Activated B cell treated with CpG ODN at 0.5 μM for 24 hours (primary cell): ENCODE data around the gene MRPL36. TPM values are rescaled to one million over a fixed set of nuclear protein-coding genes. Genes with fewer than 3 reads are reported as not detected.

ENCODE experiments used
- ATAC-seq: fragments of 200-7000 bp; cut with Tn5 transposase; one replicate; pipeline ENCODE4 v1.10.0; 2021; ENCODE audit warnings: low read depth, mild to moderate bottlenecking, moderate library complexity
- CTCF ChIA-PET: fragments of 350-600 bp; sonication (Branson Sonifier 250); formaldehyde crosslinking; loops from one replicate; lab custom pipeline; 2021; ENCODE audit warnings: antibody characterized with exemption; lab: Charles Lee
- POLR2A ChIA-PET: fragments of 350-600 bp; sonication (Branson Sonifier 250); formaldehyde crosslinking; loops from one replicate; lab custom pipeline; 2021; ENCODE audit warnings: antibody characterized with exemption; lab: Charles Lee
- DNase-seq: peaks from one replicate; pipeline ENCODE4 v3.0.0; 2022
- H3K27ac Mint-ChIP-seq: one replicate; pipeline ENCODE4 v1.8.0; 2020; ENCODE audit warnings: mixed read lengths
- H3K27me3 Mint-ChIP-seq: one replicate; pipeline ENCODE4 v1.8.0; 2021; ENCODE audit warnings: mixed read lengths
- H3K36me3 Mint-ChIP-seq: one replicate; pipeline ENCODE4 v1.8.0; 2021; ENCODE audit warnings: low read depth, mixed read lengths
- H3K4me1 Mint-ChIP-seq: one replicate; pipeline ENCODE4 v1.8.0; 2021; ENCODE audit warnings: mixed read lengths
- H3K4me3 Mint-ChIP-seq: one replicate; pipeline ENCODE4 v1.8.0; 2020; ENCODE audit warnings: mild to moderate bottlenecking, mixed read lengths
- H3K9me3 Mint-ChIP-seq: one replicate; pipeline ENCODE4 v1.8.0; 2020; ENCODE audit warnings: mixed read lengths
- intact Hi-C: fragments of 100-400 bp; cut with micrococcal nuclease; formaldehyde crosslinking; loops from one replicate; pipeline ENCODE4 v1.15.1; 2024
- total RNA-seq: library from RNA; stranded (reverse); gene quantifications from 2 replicates; pipeline ENCODE4 v1.2.3, GENCODE V29; 2022
- TF ChIP-seq, protein P1 (sequence below): fragments of 200-600 bp; IDR thresholded peaks from one replicate; pipeline ENCODE4 v1.8.0; 2022; ENCODE audit warnings: antibody characterized with exemption, mild to moderate bottlenecking

MRPL36 gene
- total RNA-seq, 1 donor from 2014 or later: 28.7 TPM

DNA sequence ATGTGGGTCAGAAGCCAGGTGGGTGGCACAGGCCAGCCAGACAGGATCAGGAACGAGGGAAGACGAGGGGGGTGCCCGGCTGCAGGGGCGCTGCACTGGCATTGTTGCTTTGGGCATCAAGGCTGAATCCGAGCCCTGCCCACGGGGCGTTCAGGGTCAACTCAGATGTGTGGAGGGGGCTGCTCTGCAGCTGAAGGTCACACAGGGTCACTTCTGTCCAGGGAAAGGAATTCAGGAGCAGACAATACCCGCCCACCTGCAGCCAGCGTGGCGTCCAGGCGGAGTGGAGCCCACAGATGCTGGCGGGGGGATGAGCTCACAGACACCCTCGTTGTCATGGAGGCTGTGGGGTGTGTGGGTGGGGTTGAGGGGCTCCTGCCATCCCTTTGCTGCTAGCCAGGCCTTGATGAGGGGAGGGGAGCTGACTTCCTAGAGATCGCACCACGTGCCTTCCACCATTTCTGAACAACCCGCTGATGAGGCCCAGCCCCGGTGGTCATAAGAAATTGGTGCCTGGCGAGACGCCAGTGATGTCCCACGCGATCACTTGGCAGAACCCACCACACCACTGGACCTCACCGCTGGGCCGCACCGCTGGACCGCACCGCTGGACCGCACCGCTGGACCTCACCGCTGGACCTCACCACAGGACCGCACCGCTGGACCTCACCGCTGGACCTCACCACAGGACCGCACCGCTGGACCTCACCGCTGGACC is 31.2 kb downstream of the MRPL36 start:
- peaks cover 40% of the 10 kb centered on the region for H3K27me3 Mint-ChIP-seq
- no peak for DNase-seq
- no peaks in the 10 kb centered on the region for H3K4me1 Mint-ChIP-seq
- no peaks in the 10 kb centered on the region for H3K36me3 Mint-ChIP-seq
- no peak overlapping the region for H3K4me3 Mint-ChIP-seq
- ATAC-seq: no peak
- no peak overlapping the region for H3K27ac Mint-ChIP-seq
- ChIA-PET POLR2A (interaction anchor here (0.7 kb wide), 1 partner anchor 24 kb away, joined by 3 read pairs; no protein-coding TSS in a partner anchor), CTCF (no interaction called here)
- H3K9me3 Mint-ChIP-seq: no peaks in the 10 kb centered on the region
- TF ChIP-seq, protein P1, sequence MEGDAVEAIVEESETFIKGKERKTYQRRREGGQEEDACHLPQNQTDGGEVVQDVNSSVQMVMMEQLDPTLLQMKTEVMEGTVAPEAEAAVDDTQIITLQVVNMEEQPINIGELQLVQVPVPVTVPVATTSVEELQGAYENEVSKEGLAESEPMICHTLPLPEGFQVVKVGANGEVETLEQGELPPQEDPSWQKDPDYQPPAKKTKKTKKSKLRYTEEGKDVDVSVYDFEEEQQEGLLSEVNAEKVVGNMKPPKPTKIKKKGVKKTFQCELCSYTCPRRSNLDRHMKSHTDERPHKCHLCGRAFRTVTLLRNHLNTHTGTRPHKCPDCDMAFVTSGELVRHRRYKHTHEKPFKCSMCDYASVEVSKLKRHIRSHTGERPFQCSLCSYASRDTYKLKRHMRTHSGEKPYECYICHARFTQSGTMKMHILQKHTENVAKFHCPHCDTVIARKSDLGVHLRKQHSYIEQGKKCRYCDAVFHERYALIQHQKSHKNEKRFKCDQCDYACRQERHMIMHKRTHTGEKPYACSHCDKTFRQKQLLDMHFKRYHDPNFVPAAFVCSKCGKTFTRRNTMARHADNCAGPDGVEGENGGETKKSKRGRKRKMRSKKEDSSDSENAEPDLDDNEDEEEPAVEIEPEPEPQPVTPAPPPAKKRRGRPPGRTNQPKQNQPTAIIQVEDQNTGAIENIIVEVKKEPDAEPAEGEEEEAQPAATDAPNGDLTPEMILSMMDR: no peak
- intact Hi-C loops: no loop called here

DNA sequence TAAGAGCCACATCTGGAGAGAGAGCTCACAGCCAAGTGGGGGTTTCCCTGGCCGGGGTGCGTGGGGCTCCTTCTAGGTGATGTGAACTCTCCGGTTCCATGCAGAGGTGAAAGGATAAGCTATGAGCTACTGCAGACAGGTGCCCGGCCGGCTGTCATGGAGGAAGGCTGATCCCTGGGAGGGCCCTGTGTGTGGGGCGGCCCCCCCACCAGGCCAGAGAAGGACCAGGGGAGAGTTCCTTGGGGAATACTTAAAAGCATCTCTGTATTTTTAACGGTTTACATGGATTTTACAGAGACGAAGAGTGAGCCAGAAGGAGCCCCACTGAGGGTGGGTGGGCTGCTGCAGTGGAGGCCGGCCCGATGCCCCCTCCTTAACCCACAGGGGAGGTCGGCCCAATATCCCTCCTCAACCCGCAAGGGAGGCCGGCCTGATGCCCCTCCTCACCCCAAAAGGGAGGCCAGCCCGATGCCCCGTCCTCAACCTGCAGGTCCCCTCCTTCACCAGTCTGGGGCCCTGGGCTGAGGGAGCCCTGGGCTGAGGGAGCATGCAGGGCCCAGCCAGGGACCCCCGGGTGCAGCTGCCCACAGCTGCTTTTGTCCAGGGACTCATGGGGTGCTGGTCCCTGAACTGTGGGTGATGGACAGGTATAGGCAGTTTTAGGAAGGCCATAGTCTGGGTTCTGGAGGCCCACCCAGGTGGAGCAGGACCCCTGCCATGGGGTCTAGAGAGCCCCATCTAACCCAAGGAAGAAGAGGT is 31.9 kb downstream of the MRPL36 start:
- TF ChIP-seq, protein P1: no peak
- Mint-ChIP-seq H3K4me3 (no peak overlapping the region), H3K27me3 (peaks cover 43% of the 10 kb centered on the region), H3K36me3 (no peaks in the 10 kb centered on the region), H3K4me1 (no peaks in the 10 kb centered on the region), H3K9me3 (no peaks in the 10 kb centered on the region), H3K27ac (no peak overlapping the region)
- ChIA-PET CTCF (no interaction called here), POLR2A (interaction anchor here (0.7 kb wide), 1 partner anchor 24 kb away, joined by 3 read pairs; no protein-coding TSS in a partner anchor)
- intact Hi-C loops: no loop called here
- DNase-seq: no peak
- no peak for ATAC-seq

DNA sequence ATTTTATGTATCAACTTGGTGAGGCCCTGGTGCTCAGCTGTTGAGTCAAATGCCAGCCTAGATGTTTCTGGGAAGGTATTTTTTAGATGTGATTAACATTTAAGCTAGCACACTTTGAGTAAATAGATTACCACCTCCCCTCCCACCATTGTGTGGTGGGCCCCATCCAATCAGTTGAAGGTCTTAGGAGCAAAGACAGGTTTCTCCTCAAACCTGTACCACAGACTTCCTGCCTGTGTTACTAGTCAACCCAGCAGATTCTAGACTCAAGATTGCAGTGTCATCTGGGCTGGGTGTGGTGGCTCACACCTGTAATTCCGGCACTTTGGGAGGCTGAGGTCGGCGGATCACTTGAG is 33.8 kb downstream of the MRPL36 start:
- ChIA-PET CTCF (no interaction called here), POLR2A (no interaction called here)
- intact Hi-C loops: no loop called here
- H3K36me3 Mint-ChIP-seq: no peaks in the 10 kb centered on the region
- ATAC-seq (no peak), DNase-seq (no peak)
- H3K4me1 Mint-ChIP-seq: no peaks in the 10 kb centered on the region
- no peaks in the 10 kb centered on the region for H3K9me3 Mint-ChIP-seq
- H3K4me3 Mint-ChIP-seq: no peak overlapping the region
- TF ChIP-seq, protein P1: no peak
- H3K27ac Mint-ChIP-seq: no peak overlapping the region
- peaks cover 40% of the 10 kb centered on the region for H3K27me3 Mint-ChIP-seq

DNA sequence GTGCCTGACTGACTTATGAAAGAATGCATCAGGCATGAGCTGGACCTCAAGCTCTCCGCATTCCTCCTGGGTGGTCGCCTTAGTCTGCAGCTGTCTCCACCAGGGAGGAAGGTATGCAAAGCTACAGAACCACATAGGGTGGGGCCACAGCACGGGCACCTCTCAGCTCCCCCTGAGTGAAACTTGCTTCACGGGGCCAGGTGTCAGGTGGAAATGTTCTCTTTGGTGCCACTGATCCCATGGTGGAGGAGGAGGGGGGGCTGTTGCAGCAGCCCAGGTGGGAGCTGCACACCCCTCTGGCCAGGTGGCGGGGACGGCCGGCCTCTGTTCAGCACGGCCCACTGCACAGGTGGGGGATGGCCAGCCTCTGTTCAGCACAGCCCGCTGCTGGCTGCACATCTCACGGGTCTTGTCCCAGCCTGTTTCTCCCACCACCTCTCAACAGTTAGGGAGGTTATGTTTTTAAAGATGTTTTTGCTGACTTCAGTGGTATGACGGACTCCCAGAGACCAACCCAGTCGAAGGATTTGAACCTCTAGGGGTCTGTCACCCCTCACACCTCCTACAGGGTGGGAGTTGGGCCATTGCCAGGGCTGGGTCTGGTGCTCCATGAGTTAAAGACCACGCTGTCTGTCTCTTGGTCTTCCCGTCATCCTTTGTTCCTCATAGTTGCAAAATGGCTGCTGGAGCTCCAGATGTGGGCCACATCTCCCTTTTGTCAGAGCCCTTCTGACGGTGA is 34.3 kb downstream of the MRPL36 start:
- ATAC-seq (no peak), DNase-seq (no peak)
- TF ChIP-seq, protein P1: no peak
- H3K9me3 Mint-ChIP-seq: no peaks in the 10 kb centered on the region
- H3K4me3 Mint-ChIP-seq: no peak overlapping the region
- ChIA-PET CTCF (no interaction called here), POLR2A (no interaction called here)
- no peaks in the 10 kb centered on the region for H3K36me3 Mint-ChIP-seq
- H3K27ac Mint-ChIP-seq: no peak overlapping the region
- no peaks in the 10 kb centered on the region for H3K4me1 Mint-ChIP-seq
- H3K27me3 Mint-ChIP-seq: peaks cover 38% of the 10 kb centered on the region
- intact Hi-C loops: no loop called here

DNA sequence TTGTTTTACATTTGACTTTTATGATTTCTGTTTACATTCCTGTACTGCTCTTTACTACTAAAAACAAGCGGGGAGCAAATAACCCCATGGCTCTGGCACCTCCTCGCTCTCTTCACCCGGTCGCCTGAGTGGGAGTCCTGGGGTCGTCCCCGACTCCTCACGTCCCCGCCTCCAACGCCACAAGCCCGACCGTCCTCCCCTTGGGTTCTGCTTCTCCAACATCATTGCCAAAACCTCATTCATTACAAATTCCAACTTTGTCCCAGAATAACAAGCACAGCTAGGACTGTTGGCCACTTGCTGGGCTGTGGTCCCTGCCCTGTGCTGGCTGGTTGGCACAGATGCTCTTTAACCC is 35.1 kb downstream of the MRPL36 start:
- POLR2A ChIA-PET: no interaction called here
- intact Hi-C loops: no loop called here
- Mint-ChIP-seq H3K27ac (no peak overlapping the region), H3K4me3 (no peak overlapping the region), H3K27me3 (peaks cover 33% of the 10 kb centered on the region), H3K36me3 (no peaks in the 10 kb centered on the region), H3K9me3 (no peaks in the 10 kb centered on the region), H3K4me1 (no peaks in the 10 kb centered on the region)
- no peak for DNase-seq
- TF ChIP-seq, protein P1: no peak
- no peak for ATAC-seq
- CTCF ChIA-PET: no interaction called here
